NCI-H69 (cell line): ENCODE measurements around the gene LIMS4.
"Not testable (repeated sequence)": the region's sequence is repeated elsewhere in the genome, so short reads cannot be mapped to it uniquely, and the experiment has no call there.

Experiments used
- DNase-seq: peaks from one replicate; lab custom pipeline; 2025; lab: John Stamatoyannopoulos, UW

LIMS4 gene

DNA sequence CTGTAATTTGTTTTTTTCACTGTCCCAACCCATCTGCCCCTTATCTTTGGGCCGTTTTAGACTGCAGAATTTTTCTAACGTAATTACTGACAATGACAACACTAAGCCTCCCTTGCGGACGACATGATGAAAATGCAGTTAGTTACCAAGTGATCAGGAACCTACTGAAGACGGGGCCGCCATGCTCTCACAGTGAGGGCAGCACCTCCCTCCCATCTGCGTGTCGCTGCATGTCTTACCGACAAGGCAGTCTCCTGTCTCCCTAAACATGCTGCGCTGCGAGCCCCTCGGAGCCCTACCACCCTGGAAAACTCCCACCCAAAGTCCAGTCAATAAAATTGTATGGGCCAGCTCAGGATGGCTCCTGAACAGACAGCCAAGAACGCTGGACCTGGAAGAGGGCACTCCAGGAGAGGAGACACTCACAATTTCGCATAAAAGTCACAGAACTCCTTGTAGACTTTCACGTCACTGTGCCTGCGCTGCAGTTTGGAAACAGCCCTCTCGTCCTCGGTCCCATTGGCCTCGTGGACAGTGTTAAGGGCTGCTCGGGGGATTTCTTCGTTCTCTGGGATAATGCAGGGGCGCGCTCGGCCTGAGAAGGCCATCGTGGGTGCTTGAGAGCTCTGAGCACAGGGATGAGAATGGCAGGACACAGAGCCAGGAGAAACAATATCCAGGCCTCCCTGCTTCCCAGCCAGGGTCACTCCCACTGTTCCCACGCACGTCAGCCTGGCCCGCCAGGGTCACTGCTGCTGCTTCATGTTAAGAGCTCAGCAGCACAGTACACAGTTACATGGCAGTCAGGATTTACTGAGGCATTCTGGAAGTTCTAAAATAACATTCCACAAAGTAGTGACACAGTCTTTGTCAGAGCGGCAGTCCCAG lies at the start of gene LIMS4:
TSS of gene LIMS4 (minus strand) at position 646 of the 888 bp plus-strand sequence. CDS start at position 608, 38 bp downstream.
- DNase-seq, result not testable (repeated sequence)

- not testable (repeated sequence) for DNase-seq
Observed at GRCh38 chr2:110499755-110500377, 27.2 kb upstream of the LIMS4 start.

GRCh38 chr2:110496027-110496426 lies 23.4 kb upstream of the LIMS4 start:
- not testable (repeated sequence) for DNase-seq

DNA sequence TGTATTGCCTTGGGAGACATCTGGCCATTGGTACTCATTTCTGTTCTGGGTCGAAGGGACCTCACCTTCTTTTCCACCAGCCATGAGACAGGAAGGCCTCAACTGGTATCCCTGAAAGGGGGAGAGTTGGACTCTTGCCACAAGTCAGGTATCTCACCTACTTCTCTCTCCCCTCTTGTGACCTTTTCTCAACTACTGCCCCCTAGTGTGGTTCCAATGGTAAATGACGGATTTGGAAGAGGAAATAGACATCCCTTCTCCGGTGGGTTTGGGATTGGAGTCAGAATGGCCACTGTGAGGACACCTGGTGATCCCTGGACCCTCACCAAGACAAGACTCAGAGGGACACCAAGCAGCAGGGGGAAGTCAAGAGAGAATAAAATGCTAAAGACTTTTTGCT lies 21.9 kb upstream of the LIMS4 start:
- DNase-seq, result not testable (repeated sequence)

GRCh38 chr2:110488991-110489390 lies 16.4 kb upstream of the LIMS4 start:
- not testable (repeated sequence) for DNase-seq

- DNase-seq, result not testable (repeated sequence)
Observed at GRCh38 chr2:110482697-110483096, 10.1 kb upstream of the LIMS4 start.

DNA sequence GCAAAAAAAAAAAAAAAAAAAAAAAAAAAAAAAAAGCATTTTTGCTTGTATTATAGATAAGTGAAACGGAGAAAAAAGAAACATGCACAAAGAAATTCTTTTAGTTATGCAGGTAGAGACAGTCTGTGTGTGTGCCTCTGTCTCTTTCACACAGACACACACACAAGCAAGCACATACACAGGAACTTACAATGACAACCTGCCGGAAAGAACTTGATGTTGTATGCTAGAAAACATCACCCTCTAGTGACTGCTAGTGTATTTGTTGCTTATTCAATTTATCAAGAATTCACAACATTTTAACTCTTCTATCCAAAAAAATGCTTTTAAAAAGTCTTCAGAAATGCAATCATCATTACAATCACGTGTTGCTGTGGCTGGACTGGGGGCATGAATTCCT lies 8.6 kb upstream of the LIMS4 start:
- DNase-seq, result not testable (repeated sequence)

GRCh38 chr2:110480084-110480483 lies 7.5 kb upstream of the LIMS4 start:
- DNase-seq, result not testable (repeated sequence)

GRCh38 chr2:110477370-110477769 lies 4.8 kb upstream of the LIMS4 start:
- DNase-seq, result not testable (repeated sequence)

GRCh38 chr2:110476952-110477351 lies 4.3 kb upstream of the LIMS4 start:
- not testable (repeated sequence) for DNase-seq

DNA sequence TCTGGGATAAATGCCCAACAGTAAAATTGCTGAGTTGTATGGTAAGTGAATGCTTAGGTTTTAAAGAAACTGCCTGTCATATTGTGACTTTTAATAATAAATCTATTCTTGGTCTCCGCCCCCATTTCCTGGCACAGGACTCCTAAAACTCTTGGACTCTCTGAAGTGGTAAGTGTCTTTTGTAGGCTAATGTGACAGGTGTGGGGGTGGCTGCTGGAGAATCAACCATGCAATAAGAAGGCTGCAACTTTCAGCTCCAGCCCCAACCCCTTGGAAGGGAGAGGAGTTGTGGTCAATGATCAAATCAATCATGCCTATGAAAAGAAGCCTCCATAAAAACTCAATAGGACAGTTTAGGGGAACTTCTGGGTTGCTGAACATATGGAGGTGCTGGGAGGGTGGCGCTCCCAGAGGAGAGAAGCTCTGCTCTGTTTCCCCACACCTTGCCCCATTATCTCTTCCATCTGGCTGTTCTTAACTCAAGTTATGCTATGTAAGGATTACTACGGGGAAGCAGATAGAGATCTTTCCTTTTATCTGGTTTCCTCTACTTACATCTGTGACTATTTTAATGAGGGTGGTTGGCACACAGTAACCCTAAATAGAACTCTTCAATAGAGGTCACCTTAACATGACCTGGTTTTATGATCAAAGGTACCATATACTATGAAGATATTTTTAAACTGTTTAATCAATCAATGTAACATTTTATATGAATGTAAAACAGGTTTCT lies 3.2 kb upstream of the LIMS4 start:
- not testable (repeated sequence) for DNase-seq

DNA sequence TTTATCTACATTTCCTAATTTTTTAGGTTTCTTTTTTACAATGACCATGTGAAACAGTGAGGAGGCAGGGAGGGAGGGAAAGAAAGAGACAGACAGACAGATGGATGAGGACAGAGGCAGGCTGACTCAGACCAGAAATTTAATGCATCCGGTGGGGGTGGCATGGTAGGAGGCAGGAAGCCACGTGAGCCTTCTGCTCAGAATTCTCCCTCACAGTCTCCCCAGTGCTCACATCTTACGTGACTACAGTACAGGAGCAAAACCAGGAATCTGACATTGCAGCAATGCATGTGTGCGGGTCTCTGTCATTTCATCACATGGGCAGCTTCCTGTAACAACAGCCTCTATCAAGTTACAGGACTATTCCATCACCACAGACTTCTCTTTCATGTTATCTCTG lies 2.3 kb upstream of the LIMS4 start:
- DNase-seq, result not testable (repeated sequence)

DNA sequence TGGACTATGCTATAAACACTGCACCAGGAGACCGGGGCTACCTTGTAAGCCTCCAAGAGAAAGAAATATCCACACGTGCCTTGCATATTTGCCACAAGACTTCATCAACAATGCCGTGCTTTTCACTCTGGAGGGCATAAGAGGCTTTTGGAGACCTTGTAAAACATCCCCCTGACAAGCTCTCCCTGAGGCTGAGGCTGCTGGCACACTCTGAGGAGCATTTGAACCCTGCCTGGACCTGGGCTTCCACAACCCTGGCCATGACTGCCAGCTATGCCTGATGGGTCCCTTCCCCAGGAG lies 393 bp upstream of the LIMS4 start:
- not testable (repeated sequence) for DNase-seq

GRCh38 chr2:110468921-110469320 lies 3.7 kb downstream of the LIMS4 start:
- DNase-seq, result not testable (repeated sequence)

- not testable (repeated sequence) for DNase-seq
Observed at GRCh38 chr2:110465312-110465711, 7.3 kb downstream of the LIMS4 start.

DNA sequence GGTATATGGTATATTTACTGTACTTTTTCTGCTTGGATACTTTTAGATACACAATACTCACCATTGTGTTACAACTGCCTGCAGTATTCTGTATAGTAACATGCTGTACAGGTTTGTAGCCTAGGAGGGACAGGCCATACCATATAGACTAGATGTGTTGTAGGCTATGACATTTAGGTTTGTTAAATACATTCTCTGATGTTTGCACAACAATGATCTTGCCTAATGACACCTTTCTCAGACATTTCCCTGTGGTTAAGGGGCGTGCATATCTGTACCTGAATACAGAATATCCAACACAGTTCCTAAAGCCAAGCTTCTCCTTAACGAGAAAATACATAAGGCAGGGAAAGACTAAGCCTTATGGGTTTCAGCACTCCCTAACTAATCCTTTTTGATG lies 10.2 kb downstream of the LIMS4 start:
- not testable (repeated sequence) for DNase-seq

DNA sequence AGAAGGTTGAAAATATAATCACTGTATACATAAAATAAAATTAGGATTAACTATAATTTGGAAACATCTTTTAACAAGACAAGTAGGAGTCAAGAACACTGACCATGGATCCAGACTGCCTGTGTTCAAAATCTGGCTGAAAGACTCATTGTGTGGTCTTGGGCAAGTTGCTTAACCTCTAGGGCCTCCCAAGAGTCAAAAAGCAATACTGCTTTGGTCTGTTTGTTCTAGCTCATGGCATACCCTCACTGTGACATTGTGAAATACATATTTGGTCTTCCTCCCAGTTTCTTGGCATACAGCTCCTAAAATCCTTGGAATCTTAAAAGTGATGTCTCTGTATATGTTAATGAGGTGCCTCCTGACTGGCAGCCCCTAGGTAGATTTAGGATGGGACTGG lies 12.3 kb downstream of the LIMS4 start:
- not testable (repeated sequence) for DNase-seq

DNA sequence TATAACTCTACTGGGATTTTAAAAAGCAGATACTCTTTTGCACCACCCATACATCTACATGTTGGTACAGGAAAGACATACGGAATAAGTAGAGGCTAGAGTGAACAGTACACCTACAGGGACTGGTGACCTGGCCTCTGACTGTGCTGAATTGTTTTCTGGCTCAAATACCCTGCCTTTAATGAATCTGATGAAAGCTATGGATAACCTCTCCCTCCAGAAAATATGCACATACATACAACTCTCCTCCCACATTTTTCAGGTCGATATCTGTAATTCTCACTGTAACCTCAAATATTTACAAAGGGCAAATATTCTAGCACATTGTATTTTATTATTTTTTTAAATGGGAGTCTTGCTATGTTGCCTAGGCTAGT lies 15.4 kb downstream of the LIMS4 start:
- DNase-seq, result not testable (repeated sequence)

GRCh38 chr2:110456291-110457213 lies 16.1 kb downstream of the LIMS4 start:
- DNase-seq, result not testable (repeated sequence)

- DNase-seq, result not testable (repeated sequence)
Observed at GRCh38 chr2:110455080-110455670, 17.4 kb downstream of the LIMS4 start.

DNA sequence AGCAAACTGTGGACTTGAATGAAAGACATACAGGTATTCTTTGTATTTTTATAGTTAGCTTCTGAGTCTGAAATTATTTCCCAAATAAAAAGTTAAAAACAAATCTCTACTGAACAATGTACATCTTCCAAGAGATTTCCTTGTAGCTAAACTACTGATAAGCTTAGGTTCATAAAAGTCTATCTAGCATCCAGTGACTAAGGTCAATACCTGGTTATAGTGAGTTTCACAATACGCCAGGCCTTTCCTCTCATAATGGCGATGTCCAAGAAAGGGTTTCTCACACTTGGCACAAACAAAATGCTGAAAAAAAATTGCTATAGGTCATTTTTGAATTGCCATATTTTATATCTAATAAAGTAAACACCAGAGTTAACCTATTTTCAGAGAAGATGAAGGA lies 21.7 kb downstream of the LIMS4 start:
- not testable (repeated sequence) for DNase-seq
